ENCODE results near the gene NAP1L1. TPM values are rescaled to one million over a fixed set of nuclear protein-coding genes. Genes with fewer than 3 reads are reported as not detected.

The NAP1L1 gene
- total RNA-seq, 1 experiment from 2014 or later, result 287 TPM

DNA sequence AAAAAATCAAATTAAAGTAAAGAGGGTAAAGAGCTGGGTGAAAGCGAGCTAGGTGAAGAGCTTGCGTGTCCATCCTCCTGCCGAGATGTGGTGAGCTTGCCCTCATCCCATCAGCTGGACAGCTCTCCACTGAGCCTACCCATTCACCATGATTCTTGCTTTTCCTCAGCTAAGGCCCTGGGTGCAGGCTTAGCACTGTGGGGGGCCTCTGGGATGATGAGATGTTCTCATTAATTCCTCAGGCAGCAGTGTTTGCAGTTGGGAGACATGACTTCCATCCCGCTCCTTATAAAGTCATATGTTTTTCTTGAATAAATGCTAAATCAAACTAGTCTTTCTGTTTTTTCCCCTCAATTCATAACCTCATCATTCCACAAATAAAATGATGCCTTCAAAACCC, 70.9 kb downstream of the NAP1L1 start:
- Histone ChIP-seq H3K27me3 (replicated peaks) (no peaks in the 10 kb centered on the region), H3K4me1 (replicated peaks) (peaks cover 77% of the 10 kb centered on the region), H3K27ac (peak overlapping the region; percentile 70), H3K9me3 (replicated peaks) (no peaks in the 10 kb centered on the region), H3K4me3 (no peak overlapping the region), H3K36me3 (no peaks in the 10 kb centered on the region)
- DNase-seq (ENCODE audit: low read depth in 1 of 2, low spot score in 2 of 2), result peak; percentile 77 to 78

GRCh38 chr12:76012644-76013043, 71.8 kb downstream of the NAP1L1 start:
- H3K36me3 ChIP-seq, result no peaks in the 10 kb centered on the region
- H3K27ac ChIP-seq, result peak overlapping the region; percentile 96; the same call in 1 of the 2 replicates
- no peak overlapping the region for H3K4me3 ChIP-seq

DNA sequence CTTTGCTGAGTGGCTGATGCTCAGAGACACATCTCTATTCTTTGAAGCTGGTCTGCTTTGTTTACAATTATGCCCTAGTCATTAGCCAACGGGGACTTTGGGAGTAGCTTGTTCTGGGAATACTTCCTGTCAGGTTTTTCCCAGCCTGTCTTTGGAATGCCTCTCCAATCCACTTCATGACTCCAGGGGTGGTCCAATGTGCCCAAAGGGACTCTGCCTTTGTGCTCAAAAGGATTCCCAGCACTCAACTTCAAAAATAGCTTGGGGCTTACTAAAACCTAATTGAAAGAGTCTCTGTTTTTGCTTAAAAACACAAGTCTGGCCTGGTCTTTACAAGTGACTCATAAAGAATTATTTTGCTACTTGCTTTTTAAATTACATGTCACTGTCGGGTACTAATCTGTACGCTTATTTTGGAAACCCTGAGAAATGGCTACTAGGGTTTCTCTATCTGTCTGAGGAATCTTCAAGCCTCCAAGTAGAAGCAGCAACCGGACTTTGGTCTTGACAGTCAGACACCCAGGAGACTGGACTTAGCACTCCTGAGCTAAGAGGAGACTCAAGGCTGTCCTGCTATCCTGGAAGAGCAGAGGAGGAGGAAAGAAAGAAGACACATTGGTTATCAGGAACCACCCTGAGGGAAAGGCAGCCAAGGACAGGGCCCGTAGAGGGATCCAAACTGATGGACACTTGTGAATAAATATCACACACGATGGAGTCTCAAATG, 73.6 kb downstream of the NAP1L1 start:
- H3K36me3 ChIP-seq, result no peaks in the 10 kb centered on the region
- peak overlapping the region; percentile 96 for H3K27ac ChIP-seq
- H3K4me1 ChIP-seq (replicated peaks), result peaks cover 57% of the 10 kb centered on the region
- no peaks in the 10 kb centered on the region for H3K27me3 ChIP-seq (replicated peaks)
- peak; percentile 95 to 96 for DNase-seq (ENCODE audit: low read depth in 1 of 2, low spot score in 2 of 2)
- no peak overlapping the region for H3K4me3 ChIP-seq
- H3K9me3 ChIP-seq (replicated peaks), result no peaks in the 10 kb centered on the region

More at GRCh38 chr12:76012644-76013043, 71.8 kb downstream of the NAP1L1 start:
- Histone ChIP-seq H3K27me3 (replicated peaks) (no peaks in the 10 kb centered on the region), H3K9me3 (replicated peaks) (no peaks in the 10 kb centered on the region), H3K4me1 (replicated peaks) (peaks cover 67% of the 10 kb centered on the region)
- no peak for DNase-seq (ENCODE audit: low read depth in 1 of 2, low spot score in 2 of 2)

DNA sequence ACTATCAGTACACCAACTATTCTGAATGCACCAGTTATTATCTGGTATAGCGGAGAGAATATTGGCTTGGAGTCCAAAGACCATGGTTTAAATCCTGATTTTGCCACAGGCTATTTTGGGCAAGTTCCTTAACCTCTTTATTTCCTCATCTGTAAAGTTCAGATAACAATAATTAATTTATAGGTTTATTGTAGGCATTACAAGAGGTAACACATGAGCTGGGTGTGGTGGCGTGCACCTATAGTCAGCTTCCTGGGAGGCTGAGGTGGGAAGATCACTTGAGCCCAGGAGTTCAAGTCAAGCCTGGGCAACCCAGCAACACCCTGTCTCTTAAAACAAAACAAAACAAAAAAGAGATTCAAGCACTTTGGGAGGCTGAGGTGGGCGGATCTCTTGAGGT, 76.1 kb downstream of the NAP1L1 start:
- no peaks in the 10 kb centered on the region for H3K9me3 ChIP-seq (replicated peaks)
- H3K4me1 ChIP-seq (replicated peaks), result peaks cover 40% of the 10 kb centered on the region
- H3K27me3 ChIP-seq (replicated peaks), result no peaks in the 10 kb centered on the region
- no peak overlapping the region for H3K4me3 ChIP-seq
- H3K36me3 ChIP-seq, result no peaks in the 10 kb centered on the region
- no peak overlapping the region for H3K27ac ChIP-seq
- no peak for DNase-seq (ENCODE audit: low read depth in 1 of 2, low spot score in 2 of 2)

DNA sequence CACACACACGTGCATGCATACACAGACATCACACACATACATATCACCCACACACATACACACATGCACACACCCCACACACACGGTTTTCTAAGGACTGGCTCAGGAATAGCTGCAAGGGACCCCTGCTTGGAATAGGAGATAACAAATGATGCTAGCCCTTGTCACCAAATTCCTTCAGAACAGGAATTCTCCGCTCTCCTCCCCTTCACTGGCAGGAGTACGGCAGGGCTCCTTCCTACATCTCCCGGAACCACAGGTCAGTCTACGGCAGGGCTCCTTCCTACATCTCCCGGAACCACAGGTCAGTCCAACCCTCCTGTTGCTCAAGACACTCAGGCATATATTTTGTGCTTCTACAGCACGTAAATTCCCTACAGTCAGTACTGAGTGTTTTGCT, 76.8 kb downstream of the NAP1L1 start:
- Histone ChIP-seq H3K9me3 (replicated peaks) (no peaks in the 10 kb centered on the region), H3K36me3 (no peaks in the 10 kb centered on the region), H3K4me1 (replicated peaks) (peaks cover 32% of the 10 kb centered on the region), H3K4me3 (no peak overlapping the region), H3K27me3 (replicated peaks) (no peaks in the 10 kb centered on the region), H3K27ac (no peak overlapping the region)
- no peak for DNase-seq (ENCODE audit: low read depth in 1 of 2, low spot score in 2 of 2)

- no peaks in the 10 kb centered on the region for H3K27me3 ChIP-seq (replicated peaks)
- no peaks in the 10 kb centered on the region for H3K9me3 ChIP-seq (replicated peaks)
- H3K36me3 ChIP-seq, result no peaks in the 10 kb centered on the region
- no peak overlapping the region for H3K27ac ChIP-seq
- peaks cover 18% of the 10 kb centered on the region for H3K4me1 ChIP-seq (replicated peaks)
- DNase-seq (ENCODE audit: low read depth in 1 of 2, low spot score in 2 of 2), result no peak
- H3K4me3 ChIP-seq, result no peak overlapping the region
Measured at GRCh38 chr12:76006028-76006925, 78.2 kb downstream of the NAP1L1 start.

- H3K4me1 ChIP-seq (replicated peaks), result peaks cover 11% of the 10 kb centered on the region
- H3K27ac ChIP-seq, result no peak overlapping the region
- H3K9me3 ChIP-seq (replicated peaks), result no peaks in the 10 kb centered on the region
- no peak overlapping the region for H3K4me3 ChIP-seq
- no peaks in the 10 kb centered on the region for H3K27me3 ChIP-seq (replicated peaks)
- DNase-seq (ENCODE audit: low read depth in 1 of 2, low spot score in 2 of 2), result no peak
- no peaks in the 10 kb centered on the region for H3K36me3 ChIP-seq
Measured at GRCh38 chr12:76003355-76003638, 81.2 kb downstream of the NAP1L1 start.

- H3K4me3 ChIP-seq, result no peak overlapping the region
- DNase-seq (ENCODE audit: low read depth in 1 of 2, low spot score in 2 of 2), result no peak
- no peaks in the 10 kb centered on the region for H3K9me3 ChIP-seq (replicated peaks)
- no peak overlapping the region for H3K27ac ChIP-seq
- H3K4me1 ChIP-seq (replicated peaks), result peaks cover 14% of the 10 kb centered on the region
- no peaks in the 10 kb centered on the region for H3K36me3 ChIP-seq
- H3K27me3 ChIP-seq (replicated peaks), result no peaks in the 10 kb centered on the region
Measured at GRCh38 chr12:76002598-76003354, 81.7 kb downstream of the NAP1L1 start.

DNA sequence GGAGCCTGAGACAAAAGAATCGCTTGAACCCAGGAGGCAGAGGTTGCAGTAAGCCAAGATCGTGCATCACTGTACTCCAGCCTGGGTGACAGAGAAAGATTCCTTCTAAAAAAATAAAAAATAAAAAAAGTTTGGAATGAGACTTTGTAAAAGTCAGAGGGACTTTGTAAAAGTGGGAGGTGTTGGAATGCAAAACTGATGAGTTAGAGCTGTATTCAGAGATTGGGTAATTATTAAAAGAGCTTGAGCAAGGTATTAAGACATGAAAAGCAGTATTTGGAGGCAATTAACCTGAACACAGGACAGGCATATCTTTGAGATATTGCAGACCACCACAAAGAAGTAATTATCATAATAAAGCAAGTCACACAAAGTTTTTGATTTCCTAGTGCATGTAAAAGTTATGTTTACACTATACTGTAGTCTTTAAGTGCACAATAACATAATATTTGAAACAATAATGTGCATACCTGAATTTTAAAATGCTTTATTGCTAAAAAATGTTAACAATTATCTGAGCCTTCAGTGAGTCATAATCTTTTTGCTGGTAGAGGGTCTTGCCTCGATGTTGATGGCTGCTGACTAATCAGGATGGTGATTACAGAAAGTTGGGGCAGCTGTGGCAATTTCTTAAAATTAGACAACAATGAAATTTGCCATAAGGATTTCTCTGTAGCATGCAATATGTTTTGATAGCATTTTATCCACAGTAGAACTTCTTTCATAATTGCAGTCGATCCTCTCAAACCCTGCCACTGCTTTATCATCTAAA, 86.0 kb downstream of the NAP1L1 start:
- DNase-seq (ENCODE audit: low read depth in 1 of 2, low spot score in 2 of 2), result no peak
- no peaks in the 10 kb centered on the region for H3K9me3 ChIP-seq (replicated peaks)
- no peaks in the 10 kb centered on the region for H3K36me3 ChIP-seq
- H3K27ac ChIP-seq, result no peak overlapping the region
- no peaks in the 10 kb centered on the region for H3K27me3 ChIP-seq (replicated peaks)
- H3K4me3 ChIP-seq, result no peak overlapping the region
- H3K4me1 ChIP-seq (replicated peaks), result peaks cover 27% of the 10 kb centered on the region

GRCh38 chr12:75997658-75998057, 86.8 kb downstream of the NAP1L1 start:
- H3K36me3 ChIP-seq, result no peaks in the 10 kb centered on the region
- H3K27me3 ChIP-seq (replicated peaks), result no peaks in the 10 kb centered on the region
- peaks cover 27% of the 10 kb centered on the region for H3K4me1 ChIP-seq (replicated peaks)
- H3K9me3 ChIP-seq (replicated peaks), result no peaks in the 10 kb centered on the region
- H3K27ac ChIP-seq, result no peak overlapping the region
- no peak overlapping the region for H3K4me3 ChIP-seq
- no peak for DNase-seq (ENCODE audit: low read depth in 1 of 2, low spot score in 2 of 2)

DNA sequence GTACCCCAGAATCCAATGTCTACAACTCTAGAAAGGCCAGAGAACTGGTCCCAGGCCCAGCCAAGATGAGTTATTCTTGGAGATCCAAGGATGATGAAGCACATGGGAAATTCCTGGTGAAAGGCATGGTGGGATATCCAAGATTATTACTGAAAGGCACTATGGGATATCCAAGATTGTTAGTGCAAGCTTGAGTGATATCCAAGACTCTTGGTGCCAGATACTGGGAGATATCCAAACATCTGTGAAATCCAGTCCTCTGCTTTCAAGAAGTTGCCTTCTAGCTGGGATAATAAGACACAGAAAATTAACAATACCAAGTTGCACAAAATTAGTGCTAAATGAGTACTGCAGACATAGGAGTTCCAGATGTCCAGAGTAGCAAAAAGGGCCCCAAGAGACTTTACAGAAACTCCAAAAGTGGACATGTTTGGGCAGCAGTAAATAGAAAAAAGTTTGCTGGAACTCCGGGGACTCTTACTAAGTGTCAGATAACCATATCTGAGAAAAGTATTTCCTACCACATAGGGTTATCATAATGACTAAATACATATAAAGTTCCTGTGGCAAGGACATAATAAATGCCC, 87.5 kb downstream of the NAP1L1 start:
- H3K9me3 ChIP-seq (replicated peaks), result no peaks in the 10 kb centered on the region
- H3K4me1 ChIP-seq (replicated peaks), result peaks cover 27% of the 10 kb centered on the region
- H3K4me3 ChIP-seq, result no peak overlapping the region
- no peak for DNase-seq (ENCODE audit: low read depth in 1 of 2, low spot score in 2 of 2)
- no peak overlapping the region for H3K27ac ChIP-seq
- H3K36me3 ChIP-seq, result no peaks in the 10 kb centered on the region
- H3K27me3 ChIP-seq (replicated peaks), result no peaks in the 10 kb centered on the region

GRCh38 chr12:75995691-75996090, 88.8 kb downstream of the NAP1L1 start:
- H3K27me3 ChIP-seq (replicated peaks), result no peaks in the 10 kb centered on the region
- H3K36me3 ChIP-seq, result no peaks in the 10 kb centered on the region
- H3K27ac ChIP-seq, result no peak overlapping the region
- DNase-seq (ENCODE audit: low read depth in 1 of 2, low spot score in 2 of 2), result no peak
- no peak overlapping the region for H3K4me3 ChIP-seq
- peaks cover 27% of the 10 kb centered on the region for H3K4me1 ChIP-seq (replicated peaks)
- H3K9me3 ChIP-seq (replicated peaks), result no peaks in the 10 kb centered on the region
